ENCODE results near the gene CYB5D1.

CYB5D1 gene

DNA sequence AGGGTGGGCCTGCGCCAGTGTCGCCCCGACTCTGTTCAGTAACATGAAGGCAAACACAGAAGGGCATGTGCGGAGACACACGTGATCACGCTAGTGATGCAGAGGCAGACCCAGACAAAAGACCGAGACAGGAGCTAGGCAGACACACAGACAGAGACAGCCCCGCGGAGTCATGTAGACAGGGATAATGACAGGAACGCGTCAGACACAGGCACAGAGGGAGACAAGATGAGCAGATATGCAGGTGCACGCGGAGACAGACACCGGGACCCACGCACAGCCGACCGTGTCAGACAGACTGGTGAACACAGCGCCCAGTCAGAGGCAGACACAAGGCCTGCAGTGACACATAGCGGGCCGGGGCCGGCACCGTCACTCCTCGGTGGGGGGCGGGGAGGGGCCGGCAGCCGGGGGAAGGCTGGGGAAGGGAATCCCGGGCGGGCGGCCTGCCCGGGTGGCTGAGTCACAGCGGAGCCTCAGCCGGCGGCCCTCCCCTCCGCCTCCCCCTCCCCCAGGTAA, 16.3 kb upstream of the CYB5D1 start:
- peak; percentile 92 to 97 for DNase-seq
- TF ChIP-seq, protein P1, sequence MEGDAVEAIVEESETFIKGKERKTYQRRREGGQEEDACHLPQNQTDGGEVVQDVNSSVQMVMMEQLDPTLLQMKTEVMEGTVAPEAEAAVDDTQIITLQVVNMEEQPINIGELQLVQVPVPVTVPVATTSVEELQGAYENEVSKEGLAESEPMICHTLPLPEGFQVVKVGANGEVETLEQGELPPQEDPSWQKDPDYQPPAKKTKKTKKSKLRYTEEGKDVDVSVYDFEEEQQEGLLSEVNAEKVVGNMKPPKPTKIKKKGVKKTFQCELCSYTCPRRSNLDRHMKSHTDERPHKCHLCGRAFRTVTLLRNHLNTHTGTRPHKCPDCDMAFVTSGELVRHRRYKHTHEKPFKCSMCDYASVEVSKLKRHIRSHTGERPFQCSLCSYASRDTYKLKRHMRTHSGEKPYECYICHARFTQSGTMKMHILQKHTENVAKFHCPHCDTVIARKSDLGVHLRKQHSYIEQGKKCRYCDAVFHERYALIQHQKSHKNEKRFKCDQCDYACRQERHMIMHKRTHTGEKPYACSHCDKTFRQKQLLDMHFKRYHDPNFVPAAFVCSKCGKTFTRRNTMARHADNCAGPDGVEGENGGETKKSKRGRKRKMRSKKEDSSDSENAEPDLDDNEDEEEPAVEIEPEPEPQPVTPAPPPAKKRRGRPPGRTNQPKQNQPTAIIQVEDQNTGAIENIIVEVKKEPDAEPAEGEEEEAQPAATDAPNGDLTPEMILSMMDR (IDR thresholded peaks at IDR 0.05) = no peak

DNA sequence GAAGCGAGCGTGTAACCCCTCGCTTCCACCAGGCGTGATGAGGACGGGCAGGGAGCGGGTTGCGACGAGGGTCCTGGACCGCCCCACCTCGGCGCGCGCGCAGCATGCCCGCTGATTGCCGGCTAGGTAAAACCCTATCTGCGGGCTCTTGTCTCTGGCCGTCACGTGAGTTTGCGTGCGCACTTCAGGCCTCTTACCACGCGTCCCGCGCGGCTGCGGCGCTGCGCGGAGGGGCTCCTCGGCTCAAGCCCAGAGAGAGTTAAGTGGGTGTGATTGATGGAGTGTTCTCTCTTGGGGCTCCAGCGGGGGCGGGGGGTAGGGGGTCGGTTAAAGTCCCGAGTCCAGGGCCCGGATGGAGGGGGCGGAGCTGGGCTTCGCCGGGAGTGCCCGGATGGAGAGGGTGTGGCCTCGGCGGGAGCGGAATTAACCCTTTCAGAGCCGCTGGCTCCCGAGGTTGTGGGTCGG, 15.9 kb upstream of the CYB5D1 start:
- intact Hi-C loops (cut with DNase I; ENCODE audit: low total_unique reads) = loop anchor here (10.0 kb wide), 1 partner anchor 313 kb away; the partner anchor contains the start of gene PER1
- peaks cover 4 to 70% (median 47%) of the 10 kb centered on the region in 4 donors for H3K4me1 ChIP-seq
- DNase-seq = peak; percentile 86 to 96
- no peaks in the 10 kb centered on the region for H3K27me3 ChIP-seq
- H3K27ac ChIP-seq = peak overlapping the region; percentile 89 to 95
- no peaks in the 10 kb centered on the region for H3K9me3 ChIP-seq
- H3K4me3 ChIP-seq = peak overlapping the region; percentile 64 to 84
- TF ChIP-seq, protein P1 (IDR thresholded peaks at IDR 0.05) = no peak
- H3K36me3 ChIP-seq = peaks cover 13 to 15% (median 14%) of the 10 kb centered on the region in 3 donors

More for the DNA sequence above, 16.3 kb upstream of the CYB5D1 start:
- no peaks in the 10 kb centered on the region for H3K27me3 ChIP-seq
- H3K9me3 ChIP-seq = no peaks in the 10 kb centered on the region
- peaks cover 4 to 75% (median 52%) of the 10 kb centered on the region in 4 donors for H3K4me1 ChIP-seq
- intact Hi-C loops (cut with DNase I; ENCODE audit: low total_unique reads) = loop anchor here (10.0 kb wide), 1 partner anchor 313 kb away; the partner anchor contains the start of gene PER1
- peaks cover 9 to 10% (median 9%) of the 10 kb centered on the region in 3 donors for H3K36me3 ChIP-seq
- H3K4me3 ChIP-seq = peak overlapping the region; percentile 64 to 84
- peak overlapping the region; percentile 89 to 95 for H3K27ac ChIP-seq

DNA sequence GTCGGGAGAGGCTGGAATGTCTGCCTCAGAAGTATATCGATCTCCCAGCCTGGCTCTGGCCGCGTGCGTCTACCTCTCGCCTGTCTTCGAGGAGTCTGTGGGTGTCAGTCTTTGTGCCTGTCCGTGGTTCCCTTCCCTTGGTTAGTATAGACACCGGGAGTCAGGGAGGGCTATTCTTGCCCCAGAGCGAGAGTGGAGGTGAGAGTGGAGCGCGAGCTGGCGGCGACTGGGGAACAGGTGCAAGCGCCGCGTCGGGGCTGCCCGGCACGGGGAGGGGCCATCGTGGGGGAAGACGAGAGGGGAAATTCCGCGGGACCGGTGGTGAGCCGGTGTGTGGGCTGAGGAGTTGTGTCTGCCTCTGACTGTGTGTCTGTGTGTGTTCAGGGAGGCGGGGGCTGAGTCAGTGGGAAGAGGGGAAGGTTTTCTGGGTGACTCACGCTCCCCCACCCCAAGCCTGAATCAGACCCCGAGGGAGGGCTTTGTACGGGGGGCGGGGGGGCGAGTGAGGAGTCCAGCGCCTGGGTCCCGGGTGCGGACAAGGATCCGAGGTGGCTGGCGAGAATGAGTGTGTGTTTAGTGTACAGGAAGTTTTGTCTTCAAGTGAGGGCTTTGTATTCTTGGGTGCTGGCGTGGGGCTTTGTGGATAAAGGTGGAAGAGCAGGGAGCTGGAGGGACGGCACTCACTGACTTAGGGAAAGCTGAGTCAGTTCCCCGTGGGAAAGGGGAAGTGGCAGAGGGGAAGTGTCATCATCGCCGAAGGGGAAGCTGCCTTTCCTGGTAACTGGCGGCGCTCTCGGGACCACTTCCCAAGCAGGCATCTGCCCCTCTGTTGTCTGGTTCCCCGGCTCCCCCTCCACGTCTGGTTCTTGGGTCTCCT, 15.2 kb upstream of the CYB5D1 start:
- Histone ChIP-seq H3K27ac (peak overlapping the region; percentile 89 to 95), H3K4me3 (peak overlapping the region; percentile 64 to 84), H3K27me3 (no peaks in the 10 kb centered on the region), H3K36me3 (peaks cover 19 to 22% (median 21%) of the 10 kb centered on the region in 3 donors), H3K9me3 (no peaks in the 10 kb centered on the region), H3K4me1 (peaks cover 4 to 63% (median 41%) of the 10 kb centered on the region in 4 donors)
- intact Hi-C loops (cut with DNase I; ENCODE audit: low total_unique reads) = loop anchor here (10.0 kb wide), 1 partner anchor 312 kb away; the partner anchor contains the start of gene PER1
- TF ChIP-seq, protein P1 (IDR thresholded peaks at IDR 0.05) = no peak
- peak; percentile 87 to 90 for DNase-seq

DNA sequence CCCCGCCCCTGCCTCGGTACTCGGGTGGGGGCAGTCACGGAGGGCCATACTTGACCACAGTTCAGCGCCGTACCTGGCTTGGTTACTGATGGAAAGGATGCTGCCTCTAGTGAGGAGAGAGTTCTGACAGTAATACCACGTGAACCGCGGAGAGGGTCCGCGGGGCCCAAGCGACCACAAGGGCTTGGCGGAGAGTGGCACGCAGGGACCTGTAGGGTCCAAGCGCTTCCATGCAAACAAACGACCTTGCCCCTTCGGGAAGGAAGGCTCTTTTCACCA, 14.6 kb upstream of the CYB5D1 start:
- TF ChIP-seq, protein P1 (IDR thresholded peaks at IDR 0.05) = no peak
- H3K4me1 ChIP-seq = peaks cover 4 to 58% (median 35%) of the 10 kb centered on the region in 4 donors
- peaks cover 19 to 28% (median 27%) of the 10 kb centered on the region in 3 donors for H3K36me3 ChIP-seq
- H3K27me3 ChIP-seq = no peaks in the 10 kb centered on the region
- DNase-seq = no peak
- peak overlapping the region; percentile 89 to 95 for H3K27ac ChIP-seq
- H3K4me3 ChIP-seq = peak overlapping the region; percentile 64 to 84
- intact Hi-C loops (cut with DNase I; ENCODE audit: low total_unique reads) = loop anchor here (10.0 kb wide), 1 partner anchor 312 kb away; the partner anchor contains the start of gene PER1
- H3K9me3 ChIP-seq = no peaks in the 10 kb centered on the region

DNA sequence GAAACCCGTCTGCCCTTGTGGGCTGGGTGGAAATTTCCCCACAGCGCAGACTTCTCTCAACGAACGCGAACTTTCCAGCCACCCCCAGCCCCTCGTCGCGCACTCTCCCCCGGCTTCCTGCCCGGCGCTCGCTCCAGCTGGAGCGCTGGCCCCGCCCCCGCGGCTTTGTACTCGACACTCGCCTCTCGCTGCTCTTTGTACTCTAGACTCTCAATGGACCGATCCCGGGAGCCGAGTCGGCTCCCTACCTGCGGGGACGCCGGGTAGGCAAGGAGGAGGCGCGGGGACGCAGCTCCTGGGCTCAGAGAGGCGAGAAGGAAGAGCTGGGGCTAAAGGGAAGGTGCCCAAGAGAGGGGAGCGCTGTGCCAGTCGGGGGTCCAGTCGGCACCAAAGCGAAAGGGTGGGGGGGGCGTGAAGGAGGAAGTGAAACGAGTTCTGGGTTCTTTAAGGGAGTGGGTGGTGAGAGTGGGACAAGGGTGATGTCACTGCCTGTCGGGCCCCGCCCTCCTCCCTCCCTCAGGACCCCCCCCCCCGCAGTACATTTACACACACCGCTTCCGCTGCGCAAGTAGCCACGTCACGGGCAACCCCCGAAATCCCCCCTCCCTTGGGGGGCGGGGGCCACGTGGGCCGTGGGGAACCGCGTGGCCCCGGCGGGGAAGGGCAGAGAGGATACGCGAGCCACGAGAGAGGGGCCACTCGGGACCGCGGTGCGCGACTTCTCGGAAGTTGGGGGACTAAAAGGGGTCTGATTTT, 14.1 kb upstream of the CYB5D1 start:
- Histone ChIP-seq H3K4me3 (peak overlapping the region; percentile 64 to 84), H3K36me3 (peaks cover 24 to 33% (median 32%) of the 10 kb centered on the region in 3 donors), H3K27ac (peak overlapping the region; percentile 89 to 95), H3K4me1 (peaks cover 4 to 52% (median 31%) of the 10 kb centered on the region in 4 donors), H3K27me3 (no peaks in the 10 kb centered on the region), H3K9me3 (no peaks in the 10 kb centered on the region)
- DNase-seq = peak; percentile 82 to 89
- TF ChIP-seq, protein P1 (IDR thresholded peaks at IDR 0.05) = no peak
- intact Hi-C loops (cut with DNase I; ENCODE audit: low total_unique reads) = loop anchor here (10.0 kb wide), 1 partner anchor 311 kb away; the partner anchor contains the start of gene PER1

Data from tibial artery (tissue), 4 donors.